ENCODE results near the gene FAM240B. TPM values are rescaled to one million over a fixed set of nuclear protein-coding genes. Genes with fewer than 3 reads are reported as not detected.

Gene FAM240B
- total RNA-seq, 1 donor from 2014 or later = not detected

DNA sequence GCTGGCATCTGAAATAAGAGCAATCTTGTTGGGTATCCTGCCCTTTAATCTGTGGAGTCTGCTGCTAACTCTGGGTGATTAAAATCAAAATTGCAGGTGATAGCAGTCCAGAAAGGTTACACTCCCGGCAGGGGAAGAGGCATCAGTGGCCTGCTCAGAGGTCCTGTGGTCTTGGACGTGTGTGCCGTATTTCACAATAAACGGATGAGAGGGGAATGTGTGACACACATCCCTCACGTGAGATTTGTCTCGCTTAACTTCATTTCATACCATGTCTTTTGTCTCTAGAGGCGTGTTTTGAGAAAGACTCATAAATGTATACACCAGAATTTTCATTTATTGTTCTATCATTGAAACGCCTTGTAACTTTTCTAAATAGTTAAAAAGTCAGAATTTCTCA is 36.6 kb downstream of the FAM240B start:
- no peak for TF ChIP-seq CTCF (IDR thresholded peaks at IDR 0.05; ENCODE audit: unreplicated experiment)
- Mint-ChIP-seq H3K36me3 (ENCODE audit: low read depth, unreplicated experiment) (no peaks in the 10 kb centered on the region), H3K9me3 (ENCODE audit: unreplicated experiment) (no peaks in the 10 kb centered on the region), H3K4me1 (ENCODE audit: unreplicated experiment) (peaks cover 12% of the 10 kb centered on the region), H3K27me3 (ENCODE audit: unreplicated experiment) (no peaks in the 10 kb centered on the region), H3K27ac (ENCODE audit: unreplicated experiment) (no peak overlapping the region), H3K4me3 (ENCODE audit: unreplicated experiment) (no peak overlapping the region)
- no peak for DNase-seq (ENCODE audit: low spot score)

DNA sequence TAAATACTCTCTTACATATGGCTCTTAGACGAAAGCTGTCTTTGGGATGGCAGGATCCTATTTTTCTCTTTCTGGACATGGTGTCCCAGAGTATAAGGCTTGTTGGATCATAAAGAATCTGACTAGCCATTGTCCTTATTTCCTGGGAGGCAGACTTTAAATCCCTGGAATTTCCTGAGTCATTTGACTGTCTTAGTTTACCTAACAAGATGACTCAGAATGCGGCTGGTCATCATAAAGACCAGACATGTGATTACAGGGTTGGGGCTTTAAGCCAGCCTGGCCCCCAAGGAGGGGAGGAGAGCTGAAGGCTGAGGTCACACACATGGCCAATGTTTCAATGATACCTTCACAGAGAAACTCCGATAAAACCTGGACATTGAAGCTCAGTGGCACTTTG is 37.2 kb downstream of the FAM240B start:
- Mint-ChIP-seq H3K27me3 (ENCODE audit: unreplicated experiment) (no peaks in the 10 kb centered on the region), H3K36me3 (ENCODE audit: low read depth, unreplicated experiment) (no peaks in the 10 kb centered on the region), H3K27ac (ENCODE audit: unreplicated experiment) (peak overlapping the region; percentile 66), H3K4me3 (ENCODE audit: unreplicated experiment) (no peak overlapping the region), H3K4me1 (ENCODE audit: unreplicated experiment) (peaks cover 12% of the 10 kb centered on the region), H3K9me3 (ENCODE audit: unreplicated experiment) (no peaks in the 10 kb centered on the region)
- DNase-seq (ENCODE audit: low spot score) = no peak
- no peak for TF ChIP-seq CTCF (IDR thresholded peaks at IDR 0.05; ENCODE audit: unreplicated experiment)

- Mint-ChIP-seq H3K27me3 (ENCODE audit: unreplicated experiment) (peaks cover 4% of the 10 kb centered on the region), H3K4me3 (ENCODE audit: unreplicated experiment) (no peak overlapping the region), H3K27ac (ENCODE audit: unreplicated experiment) (no peak overlapping the region), H3K4me1 (ENCODE audit: unreplicated experiment) (peaks cover 12% of the 10 kb centered on the region), H3K36me3 (ENCODE audit: low read depth, unreplicated experiment) (no peaks in the 10 kb centered on the region), H3K9me3 (ENCODE audit: unreplicated experiment) (no peaks in the 10 kb centered on the region)
- TF ChIP-seq CTCF (IDR thresholded peaks at IDR 0.05; ENCODE audit: unreplicated experiment) = no peak
- no peak for DNase-seq (ENCODE audit: low spot score)
Measured at GRCh38 chr9:38681747-38682227, 38.1 kb downstream of the FAM240B start.

DNA sequence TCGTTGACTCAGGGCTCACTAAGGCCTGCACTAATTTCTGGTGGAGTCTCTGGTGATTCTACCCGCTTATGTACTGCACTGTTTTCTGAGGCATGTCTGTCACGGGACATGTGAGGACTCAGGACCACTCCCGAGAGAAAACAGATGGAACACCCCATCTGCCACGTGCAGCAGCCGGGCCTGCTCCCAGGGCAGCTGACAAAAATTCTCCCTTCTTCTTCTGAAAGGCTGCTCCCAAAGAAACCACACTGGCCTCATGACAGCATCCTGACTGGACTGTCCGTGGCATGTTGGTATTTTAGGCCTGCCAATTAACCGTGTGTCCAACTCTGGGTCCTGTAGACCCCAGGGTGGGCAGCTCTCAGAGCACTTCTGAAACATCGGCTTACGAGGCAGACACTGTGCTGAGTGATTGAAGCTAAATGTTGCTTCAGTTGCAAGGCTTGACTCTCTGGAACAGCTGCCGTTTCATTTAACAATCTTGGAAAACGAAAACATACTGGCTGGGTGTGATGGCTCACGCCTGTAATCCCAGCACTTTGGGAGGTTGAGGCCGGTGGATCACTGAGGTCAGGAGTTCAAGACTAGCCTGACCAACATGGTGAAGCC is 39.0 kb downstream of the FAM240B start:
- no peaks in the 10 kb centered on the region for H3K9me3 Mint-ChIP-seq (ENCODE audit: unreplicated experiment)
- H3K27ac Mint-ChIP-seq (ENCODE audit: unreplicated experiment) = no peak overlapping the region
- TF ChIP-seq CTCF (IDR thresholded peaks at IDR 0.05; ENCODE audit: unreplicated experiment) = no peak
- H3K36me3 Mint-ChIP-seq (ENCODE audit: low read depth, unreplicated experiment) = no peaks in the 10 kb centered on the region
- peaks cover 4% of the 10 kb centered on the region for H3K27me3 Mint-ChIP-seq (ENCODE audit: unreplicated experiment)
- no peak overlapping the region for H3K4me3 Mint-ChIP-seq (ENCODE audit: unreplicated experiment)
- DNase-seq (ENCODE audit: low spot score) = no peak
- peaks cover 12% of the 10 kb centered on the region for H3K4me1 Mint-ChIP-seq (ENCODE audit: unreplicated experiment)

GRCh38 chr9:38677660-38678303 is 42.2 kb downstream of the FAM240B start:
- Mint-ChIP-seq H3K9me3 (ENCODE audit: unreplicated experiment) (no peaks in the 10 kb centered on the region), H3K4me3 (ENCODE audit: unreplicated experiment) (no peak overlapping the region), H3K27ac (ENCODE audit: unreplicated experiment) (no peak overlapping the region), H3K27me3 (ENCODE audit: unreplicated experiment) (peaks cover 4% of the 10 kb centered on the region), H3K4me1 (ENCODE audit: unreplicated experiment) (peaks cover 5% of the 10 kb centered on the region), H3K36me3 (ENCODE audit: low read depth, unreplicated experiment) (no peaks in the 10 kb centered on the region)
- DNase-seq (ENCODE audit: low spot score) = no peak
- TF ChIP-seq CTCF (IDR thresholded peaks at IDR 0.05; ENCODE audit: unreplicated experiment) = no peak

Data from endothelial cell (in vitro differentiated cells).